ENCODE results near the gene HOXC5. TPM values are rescaled to one million over a fixed set of nuclear protein-coding genes. Genes with fewer than 3 reads are reported as not detected.

Gene HOXC5
- total RNA-seq, 2 experiments from 2014 or later = not detected

DNA sequence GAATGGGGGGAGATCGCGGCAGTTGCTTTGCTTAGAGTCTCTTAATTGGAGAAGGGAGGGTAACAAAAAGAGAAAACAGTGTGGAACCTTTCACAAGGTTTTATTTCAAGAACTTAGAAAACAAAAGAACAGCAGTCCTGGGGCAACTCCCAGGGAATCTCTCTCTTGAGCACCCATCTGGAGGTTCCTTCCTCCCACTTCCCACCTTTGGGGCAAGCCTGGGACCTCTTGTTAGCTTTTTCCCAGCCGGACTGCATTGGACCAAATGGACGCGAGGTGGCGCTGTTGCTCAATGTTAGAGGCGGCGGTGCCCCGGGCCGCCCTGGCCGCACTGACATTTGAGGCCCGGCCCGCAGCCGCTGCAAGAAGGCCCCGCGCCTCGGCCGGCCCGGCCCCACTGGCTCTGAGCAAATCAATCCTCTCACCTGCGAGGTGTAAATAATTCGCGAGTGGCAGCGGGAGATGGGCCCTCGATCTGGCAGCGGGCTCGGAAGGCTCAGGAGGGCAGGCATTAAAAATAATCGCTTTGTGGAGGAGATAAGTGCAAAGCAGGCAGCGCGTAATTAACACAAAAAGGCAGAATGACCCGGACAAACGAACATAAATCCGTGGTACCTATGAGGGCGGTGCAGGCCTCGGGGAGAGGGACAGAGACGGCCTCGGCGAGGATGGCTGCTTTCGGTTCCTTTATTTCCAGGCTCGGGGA is 26.8 kb upstream of the HOXC5 start:
- peaks cover 93 to 96% of the 10 kb centered on the region in 2 experiments for H3K27me3 ChIP-seq (ENCODE audit: control insufficient read depth in 1 of 2, insufficient read depth in 2 of 2, low read length in 2 of 2)
- ChIA-PET CTCF (interaction anchor here (0.6 to 6.3 kb wide), 18 partner anchors 8 to 210 kb away, joined by 3 to 59 read pairs (median 6); partner anchors contain the start of genes HOXC10, HOXC4, HOXC5 and SMUG1), POLR2A (interaction anchor here (0.8 to 1.7 kb wide), 7 partner anchors 10 to 319 kb away, joined by 3 to 8 read pairs (median 4); partner anchors contain the start of genes COPZ1 and SMUG1)
- TF ChIP-seq, protein P1, sequence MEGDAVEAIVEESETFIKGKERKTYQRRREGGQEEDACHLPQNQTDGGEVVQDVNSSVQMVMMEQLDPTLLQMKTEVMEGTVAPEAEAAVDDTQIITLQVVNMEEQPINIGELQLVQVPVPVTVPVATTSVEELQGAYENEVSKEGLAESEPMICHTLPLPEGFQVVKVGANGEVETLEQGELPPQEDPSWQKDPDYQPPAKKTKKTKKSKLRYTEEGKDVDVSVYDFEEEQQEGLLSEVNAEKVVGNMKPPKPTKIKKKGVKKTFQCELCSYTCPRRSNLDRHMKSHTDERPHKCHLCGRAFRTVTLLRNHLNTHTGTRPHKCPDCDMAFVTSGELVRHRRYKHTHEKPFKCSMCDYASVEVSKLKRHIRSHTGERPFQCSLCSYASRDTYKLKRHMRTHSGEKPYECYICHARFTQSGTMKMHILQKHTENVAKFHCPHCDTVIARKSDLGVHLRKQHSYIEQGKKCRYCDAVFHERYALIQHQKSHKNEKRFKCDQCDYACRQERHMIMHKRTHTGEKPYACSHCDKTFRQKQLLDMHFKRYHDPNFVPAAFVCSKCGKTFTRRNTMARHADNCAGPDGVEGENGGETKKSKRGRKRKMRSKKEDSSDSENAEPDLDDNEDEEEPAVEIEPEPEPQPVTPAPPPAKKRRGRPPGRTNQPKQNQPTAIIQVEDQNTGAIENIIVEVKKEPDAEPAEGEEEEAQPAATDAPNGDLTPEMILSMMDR (IDR thresholded peaks at IDR 0.05) = peak; percentile 93
- peaks cover 0 to 45% of the 10 kb centered on the region in 2 experiments for H3K9me3 ChIP-seq (ENCODE audit: control insufficient read depth in 1 of 2, insufficient read depth in 1 of 2, low read length in 2 of 2)
- H3K27ac ChIP-seq (ENCODE audit: low read depth in 1 of 2, low read length in 2 of 2) = no peak overlapping the region
- Mint-ChIP-seq H3K4me3 (peak overlapping the region; percentile 84), H3K27ac (no peak overlapping the region), H3K9me3 (no peaks in the 10 kb centered on the region), H3K27me3 (peaks cover 100% of the 10 kb centered on the region), H3K36me3 (ENCODE audit: low read depth) (no peaks in the 10 kb centered on the region), H3K4me1 (ENCODE audit: low read depth) (peaks cover 37% of the 10 kb centered on the region)
- H3K4me3 ChIP-seq (ENCODE audit: low read length) = peak overlapping the region; percentile 50
- intact Hi-C loops (cut with DNase I, micrococcal nuclease) = loop anchor here (1.0 to 10.0 kb wide), 7 partner anchors 185 to 376 kb away; partner anchors contain the start of genes GPR84 (in 1 of the 2) and ZNF385A (in 1 of the 2)
- no peaks in the 10 kb centered on the region for H3K36me3 ChIP-seq (ENCODE audit: insufficient read depth, low read length)
- peaks cover 40% of the 10 kb centered on the region for H3K4me1 ChIP-seq (ENCODE audit: insufficient read depth, low read length)
- peak; percentile 80 for ATAC-seq (ENCODE audit: poor library complexity)
- peak; percentile 68 to 91 (median 81) for DNase-seq

DNA sequence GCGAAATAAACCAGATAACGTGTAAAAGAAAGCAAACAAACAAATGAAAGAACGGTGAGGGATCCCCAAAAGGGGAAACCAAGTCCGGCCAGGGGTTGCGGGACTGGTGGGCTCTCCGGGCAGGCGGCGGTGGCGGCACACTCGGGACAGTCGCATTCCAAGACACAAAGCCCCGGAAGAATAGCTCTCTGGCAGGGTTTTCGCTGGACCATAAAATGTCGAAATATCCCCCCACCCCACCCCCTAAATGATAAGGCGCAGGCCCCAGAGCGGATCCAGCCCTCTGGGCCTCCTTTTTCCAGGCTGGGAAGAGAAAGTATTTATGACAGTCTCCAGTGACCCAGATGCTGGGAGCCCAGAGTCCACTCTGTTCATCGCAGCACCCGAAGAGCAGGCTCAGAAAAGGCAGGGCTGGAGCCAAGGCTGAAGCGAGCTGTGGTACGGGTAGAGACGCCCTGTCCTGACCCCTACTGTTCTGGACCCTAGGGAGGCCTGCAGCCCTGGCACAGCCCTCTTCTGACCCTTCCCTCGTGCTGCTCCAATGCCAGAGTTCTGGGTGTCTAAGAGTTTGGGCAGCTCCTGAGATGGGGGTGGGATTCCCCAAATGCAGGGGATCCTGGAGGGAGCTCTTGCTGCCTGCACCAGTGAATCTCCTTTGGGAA is 26.2 kb upstream of the HOXC5 start:
- ChIA-PET CTCF (interaction anchor here (0.5 to 6.3 kb wide), 14 partner anchors 16 to 320 kb away, joined by 3 to 59 read pairs (median 6); partner anchors contain the start of genes HOXC10 and HOXC5), POLR2A (interaction anchor here (0.8 to 1.7 kb wide), 9 partner anchors 10 to 318 kb away, joined by 3 to 8 read pairs (median 4); partner anchors contain the start of genes COPZ1 and SMUG1)
- peaks cover 46% of the 10 kb centered on the region for H3K4me1 ChIP-seq (ENCODE audit: insufficient read depth, low read length)
- TF ChIP-seq, protein P1 (IDR thresholded peaks at IDR 0.05) = no peak
- intact Hi-C loops (cut with DNase I, micrococcal nuclease) = loop anchor here (1.0 to 10.0 kb wide), 7 partner anchors 185 to 376 kb away; partner anchors contain the start of genes GPR84 (in 1 of the 2) and ZNF385A (in 1 of the 2)
- Mint-ChIP-seq H3K4me1 (ENCODE audit: low read depth) (peaks cover 44% of the 10 kb centered on the region), H3K27ac (no peak overlapping the region), H3K9me3 (no peaks in the 10 kb centered on the region), H3K4me3 (peak overlapping the region; percentile 84), H3K36me3 (ENCODE audit: low read depth) (no peaks in the 10 kb centered on the region), H3K27me3 (peaks cover 100% of the 10 kb centered on the region)
- DNase-seq (no peak), ATAC-seq (ENCODE audit: poor library complexity) (no peak)
- H3K9me3 ChIP-seq (ENCODE audit: control insufficient read depth in 1 of 2, insufficient read depth in 1 of 2, low read length in 2 of 2) = peaks cover 0 to 40% of the 10 kb centered on the region in 2 experiments
- no peak overlapping the region for H3K27ac ChIP-seq (ENCODE audit: low read depth in 1 of 2, low read length in 2 of 2)
- H3K27me3 ChIP-seq (ENCODE audit: control insufficient read depth in 1 of 2, insufficient read depth in 2 of 2, low read length in 2 of 2) = peaks cover 92 to 96% of the 10 kb centered on the region in 2 experiments
- no peaks in the 10 kb centered on the region for H3K36me3 ChIP-seq (ENCODE audit: insufficient read depth, low read length)
- H3K4me3 ChIP-seq (ENCODE audit: low read length) = peak overlapping the region; percentile 50

DNA sequence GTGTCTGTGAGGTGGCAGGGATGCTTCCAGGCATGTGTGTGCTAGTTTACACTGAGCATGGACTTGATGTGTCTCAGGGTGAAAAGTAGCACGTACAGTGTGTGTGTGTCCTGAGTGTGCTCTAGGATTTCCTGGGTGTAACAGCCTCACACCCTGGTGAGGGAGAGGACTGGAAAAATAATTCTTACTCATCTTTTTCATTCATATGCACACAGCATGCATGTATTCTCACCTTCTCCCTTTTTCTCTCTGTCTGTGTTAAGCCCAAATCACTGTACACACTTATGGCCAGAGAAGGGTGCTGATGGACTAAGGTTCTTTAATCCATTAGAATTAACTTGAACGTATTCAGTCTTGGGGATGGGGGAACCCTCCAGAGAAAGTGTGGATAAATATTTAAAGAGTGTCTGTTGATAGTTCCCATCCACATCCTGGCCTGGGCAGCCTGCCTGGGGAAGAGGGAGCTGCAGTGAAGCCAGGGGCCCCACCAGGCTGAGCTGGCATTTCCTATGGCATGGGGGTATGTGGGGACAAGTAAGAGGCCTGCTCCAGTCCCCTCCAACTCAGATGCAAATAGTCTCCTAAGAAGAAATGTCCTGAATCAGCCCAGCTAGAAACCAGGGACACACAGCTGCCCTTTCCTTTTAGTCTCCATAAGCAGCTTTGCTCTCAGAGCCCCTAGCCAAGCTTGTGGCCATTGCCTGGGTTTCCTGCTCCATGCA is 25.2 kb upstream of the HOXC5 start:
- ATAC-seq (ENCODE audit: poor library complexity) (no peak), DNase-seq (no peak)
- Histone ChIP-seq H3K4me3 (ENCODE audit: low read length) (no peak overlapping the region), H3K27ac (ENCODE audit: low read depth in 1 of 2, low read length in 2 of 2) (no peak overlapping the region), H3K9me3 (ENCODE audit: control insufficient read depth in 1 of 2, insufficient read depth in 1 of 2, low read length in 2 of 2) (peaks cover 0 to 39% of the 10 kb centered on the region in 2 experiments), H3K27me3 (ENCODE audit: control insufficient read depth in 1 of 2, insufficient read depth in 2 of 2, low read length in 2 of 2) (peaks cover 91 to 96% of the 10 kb centered on the region in 2 experiments), H3K4me1 (ENCODE audit: insufficient read depth, low read length) (peaks cover 43% of the 10 kb centered on the region), H3K36me3 (ENCODE audit: insufficient read depth, low read length) (no peaks in the 10 kb centered on the region)
- POLR2A ChIA-PET = interaction anchor here (1.0 kb wide), 1 partner anchor 194 kb away, joined by 3 read pairs; no protein-coding TSS in a partner anchor
- Mint-ChIP-seq H3K4me1 (ENCODE audit: low read depth) (peaks cover 44% of the 10 kb centered on the region), H3K4me3 (peak overlapping the region; percentile 47), H3K27ac (no peak overlapping the region), H3K36me3 (ENCODE audit: low read depth) (no peaks in the 10 kb centered on the region), H3K27me3 (peaks cover 100% of the 10 kb centered on the region), H3K9me3 (no peaks in the 10 kb centered on the region)
- TF ChIP-seq, protein P1 (IDR thresholded peaks at IDR 0.05) = no peak
- CTCF ChIA-PET = interaction anchor here (0.6 to 6.3 kb wide), 7 partner anchors 25 to 207 kb away, joined by 3 to 59 read pairs (median 5); partner anchors contain the start of gene HOXC5
- intact Hi-C loops (cut with DNase I, micrococcal nuclease) = loop anchor here (2.0 to 10.0 kb wide), 4 partner anchors 193 to 375 kb away; partner anchors contain the start of genes GPR84 (in 1 of the 2) and ZNF385A (in 1 of the 2)
